Measurements from ENCODE around the gene CP.

DNA sequence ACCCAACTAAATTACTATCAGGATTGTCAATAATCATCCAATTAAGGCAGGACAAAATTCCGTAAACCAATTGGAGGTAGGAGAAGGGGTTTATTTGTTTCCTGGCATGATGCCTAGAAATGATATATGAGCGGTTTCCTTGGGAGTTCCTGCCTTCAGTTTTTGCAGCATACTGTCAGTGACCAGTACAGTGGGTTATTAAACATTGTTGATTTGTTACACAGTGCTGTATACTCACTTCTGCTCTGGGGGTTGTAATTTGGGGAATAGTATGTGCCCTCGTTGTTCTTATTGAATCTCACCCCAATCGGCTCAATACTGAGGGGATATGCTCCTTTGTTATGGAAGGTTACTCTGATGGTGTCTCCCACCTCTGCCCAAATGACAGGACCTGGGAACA is 22.2 kb downstream of the CP start:
- TF ChIP-seq, protein P1, sequence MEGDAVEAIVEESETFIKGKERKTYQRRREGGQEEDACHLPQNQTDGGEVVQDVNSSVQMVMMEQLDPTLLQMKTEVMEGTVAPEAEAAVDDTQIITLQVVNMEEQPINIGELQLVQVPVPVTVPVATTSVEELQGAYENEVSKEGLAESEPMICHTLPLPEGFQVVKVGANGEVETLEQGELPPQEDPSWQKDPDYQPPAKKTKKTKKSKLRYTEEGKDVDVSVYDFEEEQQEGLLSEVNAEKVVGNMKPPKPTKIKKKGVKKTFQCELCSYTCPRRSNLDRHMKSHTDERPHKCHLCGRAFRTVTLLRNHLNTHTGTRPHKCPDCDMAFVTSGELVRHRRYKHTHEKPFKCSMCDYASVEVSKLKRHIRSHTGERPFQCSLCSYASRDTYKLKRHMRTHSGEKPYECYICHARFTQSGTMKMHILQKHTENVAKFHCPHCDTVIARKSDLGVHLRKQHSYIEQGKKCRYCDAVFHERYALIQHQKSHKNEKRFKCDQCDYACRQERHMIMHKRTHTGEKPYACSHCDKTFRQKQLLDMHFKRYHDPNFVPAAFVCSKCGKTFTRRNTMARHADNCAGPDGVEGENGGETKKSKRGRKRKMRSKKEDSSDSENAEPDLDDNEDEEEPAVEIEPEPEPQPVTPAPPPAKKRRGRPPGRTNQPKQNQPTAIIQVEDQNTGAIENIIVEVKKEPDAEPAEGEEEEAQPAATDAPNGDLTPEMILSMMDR (IDR thresholded peaks at IDR 0.05), result no peak
- TF ChIP-seq POLR2A (IDR thresholded peaks at IDR 0.05) (no peak), POLR2AphosphoS5 (IDR thresholded peaks at IDR 0.05) (no peak), EP300 (IDR thresholded peaks at IDR 0.05) (no peak)

All from upper lobe of left lung (tissue), 4 donors.